Measurements from ENCODE around the gene KCNA10. TPM values are rescaled to one million over a fixed set of nuclear protein-coding genes. Genes with fewer than 3 reads are reported as not detected.
A peak's percentile ranks its signal among the peaks of the same experiment; 100 is the strongest.

Gene KCNA10
- total RNA-seq, 1 donor from 2014 or later: not detected

- Mint-ChIP-seq H3K27ac (ENCODE audit: unreplicated experiment) (no peak overlapping the region), H3K27me3 (ENCODE audit: low read depth, unreplicated experiment) (peaks cover 57% of the 10 kb centered on the region), H3K4me1 (ENCODE audit: low read depth, unreplicated experiment) (no peaks in the 10 kb centered on the region), H3K36me3 (ENCODE audit: low read depth, unreplicated experiment) (peaks cover 2% of the 10 kb centered on the region), H3K9me3 (ENCODE audit: unreplicated experiment) (peaks cover 2% of the 10 kb centered on the region), H3K4me3 (ENCODE audit: unreplicated experiment) (no peak overlapping the region)
- no peaks in the 10 kb centered on the region for H3K36me3 ChIP-seq (ENCODE audit: insufficient read depth, low read length)
- H4K20me1 ChIP-seq (ENCODE audit: insufficient read depth, low read length): no peaks in the 10 kb centered on the region
- H2AFZ ChIP-seq (ENCODE audit: low read depth, low read length): no peak overlapping the region
- H3K9me3 ChIP-seq (ENCODE audit: insufficient read depth, low read depth, low read length): no peaks in the 10 kb centered on the region
- H3K27me3 ChIP-seq (ENCODE audit: insufficient read depth, low read length): peaks cover 10% of the 10 kb centered on the region
- no peak overlapping the region for H3K9ac ChIP-seq (ENCODE audit: low read length)
- TF ChIP-seq, protein P1, sequence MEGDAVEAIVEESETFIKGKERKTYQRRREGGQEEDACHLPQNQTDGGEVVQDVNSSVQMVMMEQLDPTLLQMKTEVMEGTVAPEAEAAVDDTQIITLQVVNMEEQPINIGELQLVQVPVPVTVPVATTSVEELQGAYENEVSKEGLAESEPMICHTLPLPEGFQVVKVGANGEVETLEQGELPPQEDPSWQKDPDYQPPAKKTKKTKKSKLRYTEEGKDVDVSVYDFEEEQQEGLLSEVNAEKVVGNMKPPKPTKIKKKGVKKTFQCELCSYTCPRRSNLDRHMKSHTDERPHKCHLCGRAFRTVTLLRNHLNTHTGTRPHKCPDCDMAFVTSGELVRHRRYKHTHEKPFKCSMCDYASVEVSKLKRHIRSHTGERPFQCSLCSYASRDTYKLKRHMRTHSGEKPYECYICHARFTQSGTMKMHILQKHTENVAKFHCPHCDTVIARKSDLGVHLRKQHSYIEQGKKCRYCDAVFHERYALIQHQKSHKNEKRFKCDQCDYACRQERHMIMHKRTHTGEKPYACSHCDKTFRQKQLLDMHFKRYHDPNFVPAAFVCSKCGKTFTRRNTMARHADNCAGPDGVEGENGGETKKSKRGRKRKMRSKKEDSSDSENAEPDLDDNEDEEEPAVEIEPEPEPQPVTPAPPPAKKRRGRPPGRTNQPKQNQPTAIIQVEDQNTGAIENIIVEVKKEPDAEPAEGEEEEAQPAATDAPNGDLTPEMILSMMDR (IDR thresholded peaks at IDR 0.05; ENCODE audit: insufficient read depth, low read depth, low read length): no peak
- TF ChIP-seq EZH2 (IDR thresholded peaks at IDR 0.05; ENCODE audit: insufficient read depth, low read length): no peak
- no peak overlapping the region for H3K4me3 ChIP-seq (ENCODE audit: insufficient read depth, low read depth, low read length)
- H3K27ac ChIP-seq (ENCODE audit: low read depth, low read length): no peak overlapping the region
- no peak for DNase-seq (ENCODE audit: low read depth)
- no peak overlapping the region for H3K4me2 ChIP-seq (ENCODE audit: low read length)
- FAIRE-seq: no peak
- no peaks in the 10 kb centered on the region for H3K79me2 ChIP-seq (ENCODE audit: insufficient read depth, low read length)
- H3K4me1 ChIP-seq (ENCODE audit: insufficient read depth, low read length): no peaks in the 10 kb centered on the region
Observed at GRCh38 chr1:110502402-110503151, 16.4 kb downstream of the KCNA10 start.

DNA sequence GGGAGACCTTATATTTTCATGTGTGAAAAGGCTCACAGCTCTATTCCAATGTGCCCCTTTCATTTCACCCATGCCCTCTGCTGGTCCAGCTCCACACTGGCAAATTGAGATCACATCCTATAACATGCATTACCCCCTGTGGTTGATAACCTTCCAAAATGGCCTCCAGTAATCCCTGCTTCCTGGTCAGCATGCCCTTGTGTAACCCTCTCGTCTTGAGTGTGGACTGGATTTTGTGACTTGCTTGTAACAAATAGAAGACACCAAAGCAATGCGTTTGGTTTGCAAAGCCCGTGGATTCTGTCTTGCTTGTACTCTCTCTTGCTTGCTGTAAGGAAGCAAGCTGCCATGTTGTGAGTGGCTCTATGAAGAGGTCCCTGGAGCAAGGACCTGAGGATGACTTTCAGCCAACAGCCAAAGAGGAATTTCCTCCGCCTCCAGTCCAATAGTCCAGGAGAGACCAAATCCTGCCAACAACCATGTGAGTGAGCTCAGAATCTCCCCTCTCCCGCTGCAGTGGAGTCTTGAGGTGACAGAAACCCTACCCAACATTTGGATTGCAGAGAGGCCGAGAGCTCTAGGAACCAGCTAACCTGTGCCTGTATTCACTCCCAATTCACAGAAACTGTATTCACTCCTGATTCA is 17.4 kb downstream of the KCNA10 start:
- Histone ChIP-seq H3K4me3 (ENCODE audit: insufficient read depth, low read depth, low read length) (no peak overlapping the region), H3K79me2 (ENCODE audit: insufficient read depth, low read length) (no peaks in the 10 kb centered on the region), H3K36me3 (ENCODE audit: insufficient read depth, low read length) (no peaks in the 10 kb centered on the region), H2AFZ (ENCODE audit: low read depth, low read length) (no peak overlapping the region), H3K9me3 (ENCODE audit: insufficient read depth, low read depth, low read length) (no peaks in the 10 kb centered on the region), H3K4me2 (ENCODE audit: low read length) (no peak overlapping the region), H3K27ac (ENCODE audit: low read depth, low read length) (no peak overlapping the region), H3K4me1 (ENCODE audit: insufficient read depth, low read length) (no peaks in the 10 kb centered on the region), H3K9ac (ENCODE audit: low read length) (no peak overlapping the region), H3K27me3 (ENCODE audit: insufficient read depth, low read length) (peaks cover 10% of the 10 kb centered on the region), H4K20me1 (ENCODE audit: insufficient read depth, low read length) (no peaks in the 10 kb centered on the region)
- H3K27ac Mint-ChIP-seq (ENCODE audit: unreplicated experiment): peak overlapping the region; percentile 18
- H3K36me3 Mint-ChIP-seq (ENCODE audit: low read depth, unreplicated experiment): peaks cover 2% of the 10 kb centered on the region
- no peak for TF ChIP-seq EZH2 (IDR thresholded peaks at IDR 0.05; ENCODE audit: insufficient read depth, low read length)
- TF ChIP-seq, protein P1 (IDR thresholded peaks at IDR 0.05; ENCODE audit: insufficient read depth, low read depth, low read length): no peak
- H3K4me1 Mint-ChIP-seq (ENCODE audit: low read depth, unreplicated experiment): no peaks in the 10 kb centered on the region
- FAIRE-seq (no peak), DNase-seq (ENCODE audit: low read depth) (no peak)
- no peak overlapping the region for H3K4me3 Mint-ChIP-seq (ENCODE audit: unreplicated experiment)
- H3K9me3 Mint-ChIP-seq (ENCODE audit: unreplicated experiment): peaks cover 2% of the 10 kb centered on the region
- peaks cover 58% of the 10 kb centered on the region for H3K27me3 Mint-ChIP-seq (ENCODE audit: low read depth, unreplicated experiment)

DNA sequence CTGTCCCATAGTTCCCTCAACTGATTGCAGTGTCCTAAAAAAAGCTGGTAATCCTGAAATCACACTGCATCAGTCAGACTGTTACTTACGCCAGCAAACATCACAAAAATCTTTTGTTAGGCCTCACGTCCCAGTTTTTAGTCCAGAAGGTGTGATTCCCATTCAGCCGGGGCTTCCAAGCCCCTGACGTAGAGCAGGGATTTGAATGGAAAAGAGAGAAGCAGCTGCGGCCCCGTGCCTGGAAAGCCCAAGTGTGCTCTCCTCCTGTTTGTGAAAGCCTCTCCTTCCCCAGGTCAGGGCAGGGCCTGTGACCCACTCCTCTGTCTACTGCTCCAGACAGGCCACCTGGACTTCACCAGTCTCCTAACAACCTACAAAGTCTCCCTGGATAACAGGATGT is 20.7 kb downstream of the KCNA10 start:
- H3K79me2 ChIP-seq (ENCODE audit: insufficient read depth, low read length): no peaks in the 10 kb centered on the region
- H3K36me3 ChIP-seq (ENCODE audit: insufficient read depth, low read length): no peaks in the 10 kb centered on the region
- Mint-ChIP-seq H3K36me3 (ENCODE audit: low read depth, unreplicated experiment) (peaks cover 2% of the 10 kb centered on the region), H3K4me1 (ENCODE audit: low read depth, unreplicated experiment) (no peaks in the 10 kb centered on the region), H3K27ac (ENCODE audit: unreplicated experiment) (no peak overlapping the region), H3K9me3 (ENCODE audit: unreplicated experiment) (peaks cover 2% of the 10 kb centered on the region), H3K4me3 (ENCODE audit: unreplicated experiment) (no peak overlapping the region), H3K27me3 (ENCODE audit: low read depth, unreplicated experiment) (peaks cover 54% of the 10 kb centered on the region)
- H3K4me1 ChIP-seq (ENCODE audit: insufficient read depth, low read length): no peaks in the 10 kb centered on the region
- H3K4me2 ChIP-seq (ENCODE audit: low read length): no peak overlapping the region
- no peak overlapping the region for H2AFZ ChIP-seq (ENCODE audit: low read depth, low read length)
- H3K27me3 ChIP-seq (ENCODE audit: insufficient read depth, low read length): peaks cover 10% of the 10 kb centered on the region
- H3K9me3 ChIP-seq (ENCODE audit: insufficient read depth, low read depth, low read length): no peaks in the 10 kb centered on the region
- FAIRE-seq (no peak), DNase-seq (ENCODE audit: low read depth) (no peak)
- H3K27ac ChIP-seq (ENCODE audit: low read depth, low read length): no peak overlapping the region
- no peak overlapping the region for H3K4me3 ChIP-seq (ENCODE audit: insufficient read depth, low read depth, low read length)
- no peaks in the 10 kb centered on the region for H4K20me1 ChIP-seq (ENCODE audit: insufficient read depth, low read length)
- H3K9ac ChIP-seq (ENCODE audit: low read length): no peak overlapping the region
- TF ChIP-seq, protein P1 (IDR thresholded peaks at IDR 0.05; ENCODE audit: insufficient read depth, low read depth, low read length): no peak
- TF ChIP-seq EZH2 (IDR thresholded peaks at IDR 0.05; ENCODE audit: insufficient read depth, low read length): no peak

Data from astrocyte (in vitro differentiated cells and primary cell).